Measurements from ENCODE around the gene DCST1.
A peak's percentile ranks its signal among the peaks of the same experiment; 100 is the strongest.

Gene DCST1

GRCh38 chr1:155037043-155037442 is 3.4 kb downstream of the DCST1 start:
- no peak for DNase-seq

- no peak for DNase-seq
Observed at GRCh38 chr1:155037851-155038441, 4.3 kb downstream of the DCST1 start.

- no peak for DNase-seq
Observed at GRCh38 chr1:155038602-155039307, 5.1 kb downstream of the DCST1 start.

- no peak for DNase-seq
Observed at GRCh38 chr1:155039308-155039669, 5.7 kb downstream of the DCST1 start.

GRCh38 chr1:155040358-155041093 is 6.9 kb downstream of the DCST1 start:
- no peak for DNase-seq

- no peak for DNase-seq
Observed at GRCh38 chr1:155042789-155043188, 9.2 kb downstream of the DCST1 start.

- no peak for DNase-seq
Observed at GRCh38 chr1:155043301-155043702, 9.7 kb downstream of the DCST1 start.

- no peak for DNase-seq
Observed at GRCh38 chr1:155043793-155044192, 10.2 kb downstream of the DCST1 start.

- DNase-seq: no peak
Observed at GRCh38 chr1:155044365-155044764, 10.7 kb downstream of the DCST1 start.

GRCh38 chr1:155044812-155045657 is 11.4 kb downstream of the DCST1 start:
- DNase-seq: peak in 2 of 4 experiments; percentile 18 to 46

GRCh38 chr1:155048449-155049334 is 15.1 kb downstream of the DCST1 start:
- no peak for DNase-seq

- no peak for DNase-seq
Observed at GRCh38 chr1:155049651-155050559, 16.3 kb downstream of the DCST1 start.

GRCh38 chr1:155050560-155051341 is 17.1 kb downstream of the DCST1 start, which contains the start of gene ADAM15:
Gene ADAM15, plus strand, starts transcription at chr1:155051316. Its CDS starts 71 bp downstream, at chr1:155051387.
- peak; percentile 44 to 75 (median 60) for DNase-seq

GRCh38 chr1:155051342-155051776 is 17.7 kb downstream of the DCST1 start:
- DNase-seq: no peak

- DNase-seq: peak in 3 of 4 experiments; percentile 8 to 40 (median 18)
Observed at GRCh38 chr1:155051777-155052398, 18.3 kb downstream of the DCST1 start.

- DNase-seq: no peak
Observed at GRCh38 chr1:155052439-155053395, 19.1 kb downstream of the DCST1 start.

- DNase-seq: no peak
Observed at GRCh38 chr1:155053531-155054105, 20.0 kb downstream of the DCST1 start.

- no peak for DNase-seq
Observed at GRCh38 chr1:155057104-155057503, 23.5 kb downstream of the DCST1 start.
